ENCODE measurements around the gene IKBKE. TPM values are rescaled to one million over a fixed set of nuclear protein-coding genes. Genes with fewer than 3 reads are reported as not detected.

The IKBKE gene
- total and polyA plus RNA-seq, 2 donors (not counting 3 experiments of a cell fraction or from before 2014, with no cell fraction given) = 17.9 to 20.7 TPM

GRCh38 chr1:206478746-206479145, 8.5 kb downstream of the IKBKE start:
- H3K36me3 ChIP-seq (ENCODE audit: control insufficient read depth in 2 of 2, extremely low read depth in 1 of 2, insufficient read depth in 2 of 2, low read length in 2 of 2) = peaks cover 3 to 48% of the 10 kb centered on the region in 2 experiments
- dilution Hi-C loops (cut with MboI; ENCODE audit: extremely low pct_ligation_motif_present, low sequenced_read_pairs) = no loop called here
- no peak overlapping the region for H3K4me2 ChIP-seq (ENCODE audit: insufficient read depth, low read length)
- no peaks in the 10 kb centered on the region for H3K4me1 ChIP-seq (ENCODE audit: control insufficient read depth, extremely low read depth, insufficient read depth, low read length)
- H3K4me3 ChIP-seq (replicated peaks in 1 of 3; ENCODE audit: insufficient read depth in 1 of 3, low read depth in 1 of 3, low read length in 3 of 3) = no peak overlapping the region
- no peak overlapping the region for H3K27ac ChIP-seq (ENCODE audit: insufficient read depth, low read depth, low read length)
- no peaks in the 10 kb centered on the region for H3K9me3 ChIP-seq (replicated peaks; ENCODE audit: control insufficient read depth, insufficient read depth, low read length)
- intact Hi-C loops (cut with micrococcal nuclease) = loop anchor here (1.0 to 2.0 kb wide), 3 partner anchors 66 to 186 kb away; no protein-coding TSS in a partner anchor
- H2AFZ ChIP-seq (ENCODE audit: low read depth, low read length) = no peak overlapping the region
- no peaks in the 10 kb centered on the region for H3K9me1 ChIP-seq (replicated peaks; ENCODE audit: control insufficient read depth, extremely low read depth, insufficient read depth, low read length)
- TF ChIP-seq GATA2 (IDR thresholded peaks at IDR 0.05; ENCODE audit: insufficient read depth, insufficient read length, low read depth, low read length) (no peak), EZH2 (IDR thresholded peaks at IDR 0.05; ENCODE audit: borderline replicate concordance, low read depth, low read length, severe bottlenecking) (no peak), MAX (IDR thresholded peaks at IDR 0.05; ENCODE audit: insufficient read depth, insufficient read length) (no peak), CTCF (IDR thresholded peaks at IDR 0.05; ENCODE audit: extremely low read depth in 1 of 2, insufficient read depth in 1 of 2, low read depth in 1 of 2, low read length in 2 of 2) (no peak), JUN (IDR thresholded peaks at IDR 0.05; ENCODE audit: borderline replicate concordance, insufficient read depth, insufficient read length, low read depth) (no peak), POLR2AphosphoS5 (IDR thresholded peaks at IDR 0.05; ENCODE audit: insufficient read depth, low read depth, low read length) (no peak), FOS (IDR thresholded peaks at IDR 0.05; ENCODE audit: borderline replicate concordance, insufficient read depth, low read length) (no peak), POLR2A (IDR thresholded peaks at IDR 0.05; ENCODE audit: low read depth, low read length) (no peak), MYC (IDR thresholded peaks at IDR 0.05; ENCODE audit: low read depth, low read length) (no peak)
- ChIA-PET POLR2A (no interaction called here), CTCF (interaction anchor here (0.8 to 3.6 kb wide), 27 partner anchors 8 to 503 kb away, joined by 3 to 97 read pairs (median 7); partner anchors contain the start of genes DYRK3, EIF2D, IKBKE and RASSF5)
- H4K20me1 ChIP-seq (replicated peaks; ENCODE audit: control insufficient read depth, extremely low read depth, insufficient read depth, low read length) = no peaks in the 10 kb centered on the region
- H3K79me2 ChIP-seq (ENCODE audit: control insufficient read depth, insufficient read depth, low read length) = no peaks in the 10 kb centered on the region
- no TSS peak for BruUV-seq (replicated peaks)
- H3K27me3 ChIP-seq (ENCODE audit: control insufficient read depth in 2 of 2, insufficient read depth in 2 of 2, low read length in 2 of 2) = no peaks in the 10 kb centered on the region
- FAIRE-seq (no peak), DNase-seq (ENCODE audit: low read depth, low spot score) (no peak)
- H3K9ac ChIP-seq (replicated peaks; ENCODE audit: extremely low read depth, insufficient read depth, low read length) = no peak overlapping the region

All from endothelial cell of umbilical vein (primary cell).